HUES48 (cell line): ENCODE results near the gene RAPGEF4.

Experiments
- H3K27ac ChIP-seq: one replicate; pipeline ENCODE4 v1.7.0; 2013; ENCODE audit warnings: low read depth, low read length, inconsistent platforms
- H3K27me3 ChIP-seq: 2 replicates; pipeline ENCODE4 v1.6.1; 2013; ENCODE audit warnings: mild to moderate bottlenecking, low read length; ENCODE audit not compliant: control insufficient read depth, insufficient read depth
- H3K36me3 ChIP-seq: 2 replicates; pipeline ENCODE4 v1.6.1; 2013; ENCODE audit warnings: low read length; ENCODE audit not compliant: control insufficient read depth, insufficient read depth
- H3K4me1 ChIP-seq: 2 replicates; pipeline ENCODE4 v1.6.1; 2013; ENCODE audit warnings: mild to moderate bottlenecking, low read length; ENCODE audit not compliant: control insufficient read depth, insufficient read depth
- H3K4me3 ChIP-seq: 2 replicates; pipeline ENCODE4 v1.5.1; 2013; ENCODE audit warnings: mild to moderate bottlenecking, low read depth, low read length
- H3K9ac ChIP-seq: 2 replicates; pipeline ENCODE4 v1.6.1; 2013; ENCODE audit warnings: mild to moderate bottlenecking, low read depth, low read length, moderate library complexity
- H3K9me3 ChIP-seq: 2 replicates; pipeline ENCODE4 v1.6.1; 2013; ENCODE audit warnings: low read length; ENCODE audit not compliant: control insufficient read depth, insufficient read depth

Gene RAPGEF4

GRCh38 chr2:172962824-172963223 lies 227.2 kb downstream of the RAPGEF4 start:
- Histone ChIP-seq H3K4me3 (no peak overlapping the region), H3K9me3 (no peaks in the 10 kb centered on the region), H3K27ac (no peak overlapping the region), H3K4me1 (peaks cover 10% of the 10 kb centered on the region), H3K27me3 (no peaks in the 10 kb centered on the region), H3K36me3 (no peaks in the 10 kb centered on the region), H3K9ac (no peak overlapping the region)

GRCh38 chr2:172964511-172965139 lies 229.0 kb downstream of the RAPGEF4 start:
- no peak overlapping the region for H3K27ac ChIP-seq
- no peaks in the 10 kb centered on the region for H3K36me3 ChIP-seq
- H3K4me3 ChIP-seq = no peak overlapping the region

GRCh38 chr2:172965433-172966212 lies 230.0 kb downstream of the RAPGEF4 start:
- H3K4me3 ChIP-seq = no peak overlapping the region
- H3K27me3 ChIP-seq = no peaks in the 10 kb centered on the region
- no peaks in the 10 kb centered on the region for H3K36me3 ChIP-seq
- H3K9ac ChIP-seq = no peak overlapping the region
- H3K27ac ChIP-seq = no peak overlapping the region
- H3K9me3 ChIP-seq = no peaks in the 10 kb centered on the region
- peaks cover 10% of the 10 kb centered on the region for H3K4me1 ChIP-seq

More at GRCh38 chr2:172964511-172965139, 229.0 kb downstream of the RAPGEF4 start:
- Histone ChIP-seq H3K9ac (no peak overlapping the region), H3K4me1 (peaks cover 10% of the 10 kb centered on the region), H3K27me3 (no peaks in the 10 kb centered on the region), H3K9me3 (no peaks in the 10 kb centered on the region)

GRCh38 chr2:172967036-172967982 lies 231.7 kb downstream of the RAPGEF4 start:
- Histone ChIP-seq H3K36me3 (no peaks in the 10 kb centered on the region), H3K9ac (no peak overlapping the region), H3K27ac (no peak overlapping the region), H3K4me1 (peaks cover 10% of the 10 kb centered on the region), H3K9me3 (no peaks in the 10 kb centered on the region), H3K27me3 (no peaks in the 10 kb centered on the region), H3K4me3 (no peak overlapping the region)

GRCh38 chr2:172968061-172968469 lies 232.4 kb downstream of the RAPGEF4 start:
- Histone ChIP-seq H3K4me3 (no peak overlapping the region), H3K36me3 (no peaks in the 10 kb centered on the region), H3K9me3 (no peaks in the 10 kb centered on the region), H3K27ac (no peak overlapping the region), H3K9ac (no peak overlapping the region), H3K27me3 (no peaks in the 10 kb centered on the region), H3K4me1 (peaks cover 10% of the 10 kb centered on the region)

GRCh38 chr2:172969166-172969565 lies 233.5 kb downstream of the RAPGEF4 start:
- Histone ChIP-seq H3K27me3 (no peaks in the 10 kb centered on the region), H3K4me3 (no peak overlapping the region), H3K27ac (no peak overlapping the region), H3K9ac (no peak overlapping the region), H3K4me1 (peaks cover 10% of the 10 kb centered on the region), H3K36me3 (no peaks in the 10 kb centered on the region), H3K9me3 (no peaks in the 10 kb centered on the region)

- no peaks in the 10 kb centered on the region for H3K36me3 ChIP-seq
Measured at GRCh38 chr2:172969609-172970008, 234.0 kb downstream of the RAPGEF4 start.

GRCh38 chr2:172970660-172971059 lies 235.0 kb downstream of the RAPGEF4 start:
- Histone ChIP-seq H3K27ac (no peak overlapping the region), H3K9ac (no peak overlapping the region)

More at GRCh38 chr2:172969609-172970008, 234.0 kb downstream of the RAPGEF4 start:
- no peaks in the 10 kb centered on the region for H3K9me3 ChIP-seq
- H3K4me1 ChIP-seq = peaks cover 10% of the 10 kb centered on the region
- no peak overlapping the region for H3K4me3 ChIP-seq
- H3K9ac ChIP-seq = no peak overlapping the region
- no peaks in the 10 kb centered on the region for H3K27me3 ChIP-seq
- no peak overlapping the region for H3K27ac ChIP-seq

GRCh38 chr2:172972005-172972619 lies 236.5 kb downstream of the RAPGEF4 start:
- H3K27me3 ChIP-seq = no peaks in the 10 kb centered on the region
- no peak overlapping the region for H3K4me3 ChIP-seq
- no peaks in the 10 kb centered on the region for H3K9me3 ChIP-seq
- no peak overlapping the region for H3K27ac ChIP-seq
- H3K36me3 ChIP-seq = no peaks in the 10 kb centered on the region
- H3K4me1 ChIP-seq = peaks cover 4% of the 10 kb centered on the region; the same call in 1 of the 2 replicates
- H3K9ac ChIP-seq = no peak overlapping the region

More at GRCh38 chr2:172970660-172971059, 235.0 kb downstream of the RAPGEF4 start:
- Histone ChIP-seq H3K36me3 (no peaks in the 10 kb centered on the region), H3K27me3 (no peaks in the 10 kb centered on the region), H3K4me1 (peaks cover 4% of the 10 kb centered on the region; the same call in 1 of the 2 replicates), H3K4me3 (no peak overlapping the region), H3K9me3 (no peaks in the 10 kb centered on the region)

GRCh38 chr2:172974762-172975161 lies 239.1 kb downstream of the RAPGEF4 start:
- no peaks in the 10 kb centered on the region for H3K36me3 ChIP-seq
- no peaks in the 10 kb centered on the region for H3K4me1 ChIP-seq
- no peaks in the 10 kb centered on the region for H3K9me3 ChIP-seq
- no peak overlapping the region for H3K4me3 ChIP-seq
- no peaks in the 10 kb centered on the region for H3K27me3 ChIP-seq
- H3K9ac ChIP-seq = no peak overlapping the region
- H3K27ac ChIP-seq = no peak overlapping the region
